ENCODE data around the gene RAB3IP. TPM values are rescaled to one million over a fixed set of nuclear protein-coding genes. Genes with fewer than 3 reads are reported as not detected.

The RAB3IP gene
- total RNA-seq, 1 donor from 2014 or later = 18.2 TPM

DNA sequence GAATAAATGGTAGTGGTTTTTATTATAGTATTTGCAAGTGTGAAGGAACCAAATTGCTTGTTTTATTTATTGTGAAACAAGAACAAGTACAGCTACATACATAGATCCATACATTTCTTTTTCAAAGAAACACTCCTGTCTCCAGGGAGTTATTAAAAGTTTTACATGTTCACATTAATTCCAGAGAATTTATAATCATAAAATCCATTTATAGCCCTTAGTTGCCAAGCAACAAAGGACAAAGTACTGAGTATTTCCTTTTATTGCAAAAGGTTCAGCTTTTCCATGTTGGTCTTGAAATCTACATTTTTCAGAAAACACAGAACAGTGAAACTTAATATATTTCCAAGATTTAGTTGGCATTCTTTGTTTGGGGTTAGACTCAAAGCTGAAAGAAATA is 95.9 kb downstream of the RAB3IP start:
- TF ChIP-seq, protein P1, sequence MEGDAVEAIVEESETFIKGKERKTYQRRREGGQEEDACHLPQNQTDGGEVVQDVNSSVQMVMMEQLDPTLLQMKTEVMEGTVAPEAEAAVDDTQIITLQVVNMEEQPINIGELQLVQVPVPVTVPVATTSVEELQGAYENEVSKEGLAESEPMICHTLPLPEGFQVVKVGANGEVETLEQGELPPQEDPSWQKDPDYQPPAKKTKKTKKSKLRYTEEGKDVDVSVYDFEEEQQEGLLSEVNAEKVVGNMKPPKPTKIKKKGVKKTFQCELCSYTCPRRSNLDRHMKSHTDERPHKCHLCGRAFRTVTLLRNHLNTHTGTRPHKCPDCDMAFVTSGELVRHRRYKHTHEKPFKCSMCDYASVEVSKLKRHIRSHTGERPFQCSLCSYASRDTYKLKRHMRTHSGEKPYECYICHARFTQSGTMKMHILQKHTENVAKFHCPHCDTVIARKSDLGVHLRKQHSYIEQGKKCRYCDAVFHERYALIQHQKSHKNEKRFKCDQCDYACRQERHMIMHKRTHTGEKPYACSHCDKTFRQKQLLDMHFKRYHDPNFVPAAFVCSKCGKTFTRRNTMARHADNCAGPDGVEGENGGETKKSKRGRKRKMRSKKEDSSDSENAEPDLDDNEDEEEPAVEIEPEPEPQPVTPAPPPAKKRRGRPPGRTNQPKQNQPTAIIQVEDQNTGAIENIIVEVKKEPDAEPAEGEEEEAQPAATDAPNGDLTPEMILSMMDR (IDR thresholded peaks at IDR 0.05; ENCODE audit: partially characterized antibody, unreplicated experiment) = no peak
- Mint-ChIP-seq H3K9me3 (ENCODE audit: unreplicated experiment) (no peaks in the 10 kb centered on the region), H3K4me3 (ENCODE audit: unreplicated experiment) (no peak overlapping the region), H3K4me1 (ENCODE audit: low read depth, unreplicated experiment) (peaks cover 10% of the 10 kb centered on the region), H3K27ac (ENCODE audit: unreplicated experiment) (no peak overlapping the region), H3K36me3 (ENCODE audit: unreplicated experiment) (no peaks in the 10 kb centered on the region), H3K27me3 (ENCODE audit: unreplicated experiment) (peaks cover 4% of the 10 kb centered on the region)
- DNase-seq = no peak

DNA sequence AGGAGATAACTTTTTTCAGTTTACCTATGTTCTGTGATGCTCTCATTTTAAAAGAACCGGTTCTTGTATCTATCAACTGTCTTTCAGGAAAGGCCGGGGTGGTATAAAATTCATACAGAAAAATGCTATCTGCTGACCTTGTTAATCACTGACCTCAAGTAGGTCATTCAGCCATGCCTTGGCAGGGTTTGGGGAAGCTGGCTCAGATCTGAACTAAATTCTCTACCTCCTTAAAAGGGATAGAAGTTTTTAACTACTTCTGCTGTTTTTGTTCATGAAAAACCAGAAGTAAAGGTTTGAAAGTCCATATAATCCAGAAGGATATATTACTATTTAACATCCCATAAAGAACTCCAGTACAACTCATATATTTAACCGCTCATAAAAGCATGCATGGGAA is 96.4 kb downstream of the RAB3IP start:
- DNase-seq = no peak
- H3K4me3 Mint-ChIP-seq (ENCODE audit: unreplicated experiment) = no peak overlapping the region
- H3K27me3 Mint-ChIP-seq (ENCODE audit: unreplicated experiment) = peaks cover 4% of the 10 kb centered on the region
- no peaks in the 10 kb centered on the region for H3K9me3 Mint-ChIP-seq (ENCODE audit: unreplicated experiment)
- TF ChIP-seq, protein P1 (IDR thresholded peaks at IDR 0.05; ENCODE audit: partially characterized antibody, unreplicated experiment) = no peak
- peaks cover 10% of the 10 kb centered on the region for H3K4me1 Mint-ChIP-seq (ENCODE audit: low read depth, unreplicated experiment)
- H3K27ac Mint-ChIP-seq (ENCODE audit: unreplicated experiment) = no peak overlapping the region
- no peaks in the 10 kb centered on the region for H3K36me3 Mint-ChIP-seq (ENCODE audit: unreplicated experiment)

DNA sequence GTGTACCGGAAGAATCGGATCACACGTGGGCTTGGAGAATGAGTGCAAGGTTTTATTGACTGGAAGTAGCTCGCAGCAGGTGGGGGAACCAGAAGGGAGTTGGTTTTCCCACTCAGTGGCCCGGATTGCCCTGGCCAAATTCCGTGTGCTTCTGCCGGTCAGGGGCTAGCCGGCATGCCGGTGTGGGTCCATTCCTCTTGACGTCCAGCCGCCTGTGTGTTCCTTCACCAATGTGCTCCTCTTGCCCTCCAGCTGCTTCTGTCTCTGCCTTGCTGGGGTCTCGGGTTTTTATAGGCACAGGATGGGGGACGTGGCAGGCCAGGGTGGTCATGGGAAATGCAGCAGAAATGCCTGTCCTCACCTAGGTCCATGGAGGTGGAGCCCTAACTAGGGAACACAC is 97.4 kb downstream of the RAB3IP start:
- H3K27me3 Mint-ChIP-seq (ENCODE audit: unreplicated experiment) = peaks cover 4% of the 10 kb centered on the region
- no peak for DNase-seq
- no peak overlapping the region for H3K27ac Mint-ChIP-seq (ENCODE audit: unreplicated experiment)
- H3K36me3 Mint-ChIP-seq (ENCODE audit: unreplicated experiment) = no peaks in the 10 kb centered on the region
- H3K4me1 Mint-ChIP-seq (ENCODE audit: low read depth, unreplicated experiment) = peaks cover 10% of the 10 kb centered on the region
- TF ChIP-seq, protein P1 (IDR thresholded peaks at IDR 0.05; ENCODE audit: partially characterized antibody, unreplicated experiment) = no peak
- no peaks in the 10 kb centered on the region for H3K9me3 Mint-ChIP-seq (ENCODE audit: unreplicated experiment)
- H3K4me3 Mint-ChIP-seq (ENCODE audit: unreplicated experiment) = no peak overlapping the region

DNA sequence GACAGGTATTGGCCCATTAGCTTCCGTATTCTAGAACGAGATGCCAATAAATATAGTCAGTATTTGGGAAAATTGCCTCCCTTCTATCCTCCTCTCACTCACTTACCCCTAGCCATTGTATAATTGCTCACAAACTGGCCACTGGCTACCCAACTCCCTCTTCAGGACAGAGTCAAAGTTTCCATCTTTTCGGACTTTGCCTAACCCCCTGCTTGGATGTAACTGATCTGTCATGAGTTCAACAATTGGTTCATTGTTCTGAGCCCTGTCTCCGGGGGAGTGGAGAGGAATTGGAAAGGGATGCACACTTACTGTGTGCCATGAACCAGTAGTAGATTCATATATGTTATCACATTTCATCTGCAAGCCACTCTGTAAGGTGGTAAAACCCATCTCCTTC is 98.5 kb downstream of the RAB3IP start:
- Mint-ChIP-seq H3K36me3 (ENCODE audit: unreplicated experiment) (no peaks in the 10 kb centered on the region), H3K27ac (ENCODE audit: unreplicated experiment) (no peak overlapping the region)
- TF ChIP-seq, protein P1 (IDR thresholded peaks at IDR 0.05; ENCODE audit: partially characterized antibody, unreplicated experiment) = no peak

DNA sequence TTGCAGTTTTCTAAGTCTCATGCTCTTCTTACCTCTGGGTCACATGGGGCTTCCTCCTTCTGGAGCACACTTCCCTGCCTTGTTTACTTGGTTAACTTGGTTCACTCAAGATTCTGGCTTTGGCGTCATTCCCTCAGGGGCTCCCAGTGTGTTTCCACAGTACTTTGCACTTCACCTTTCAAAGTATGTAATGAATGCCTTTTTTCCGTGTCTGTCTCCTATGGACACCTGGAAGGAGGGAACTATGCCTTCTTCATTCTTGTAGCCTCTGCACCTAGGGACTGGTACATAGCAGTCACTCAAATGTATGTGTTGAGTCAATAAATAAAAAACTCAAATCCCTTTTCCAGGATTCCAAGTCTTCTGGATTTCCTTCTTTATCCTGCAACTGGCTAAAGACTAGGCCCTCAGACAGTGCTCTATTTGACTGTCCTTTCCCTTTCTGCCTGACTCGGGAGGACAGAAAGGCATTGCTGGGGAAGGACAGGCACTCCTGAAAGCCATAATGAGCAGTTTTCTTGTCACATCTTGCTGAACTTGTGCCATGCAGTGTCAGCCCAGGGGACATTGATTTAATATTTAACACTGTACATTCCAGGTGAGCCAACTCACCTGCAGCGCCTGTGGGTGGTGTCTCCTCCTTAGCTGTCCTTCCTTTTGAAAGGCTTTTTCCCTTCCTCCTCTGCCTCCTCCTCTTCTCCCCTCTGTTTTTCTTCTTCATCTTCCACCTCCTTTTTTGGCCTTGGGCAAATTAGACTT is 99.2 kb downstream of the RAB3IP start:
- no peak for DNase-seq
- Mint-ChIP-seq H3K27ac (ENCODE audit: unreplicated experiment) (no peak overlapping the region), H3K4me3 (ENCODE audit: unreplicated experiment) (no peak overlapping the region), H3K36me3 (ENCODE audit: unreplicated experiment) (no peaks in the 10 kb centered on the region), H3K27me3 (ENCODE audit: unreplicated experiment) (peaks cover 2% of the 10 kb centered on the region), H3K9me3 (ENCODE audit: unreplicated experiment) (no peaks in the 10 kb centered on the region), H3K4me1 (ENCODE audit: low read depth, unreplicated experiment) (peaks cover 6% of the 10 kb centered on the region)
- TF ChIP-seq, protein P1 (IDR thresholded peaks at IDR 0.05; ENCODE audit: partially characterized antibody, unreplicated experiment) = no peak

More for the DNA sequence above, 98.5 kb downstream of the RAB3IP start:
- Mint-ChIP-seq H3K9me3 (ENCODE audit: unreplicated experiment) (no peaks in the 10 kb centered on the region), H3K4me3 (ENCODE audit: unreplicated experiment) (no peak overlapping the region), H3K4me1 (ENCODE audit: low read depth, unreplicated experiment) (peaks cover 10% of the 10 kb centered on the region), H3K27me3 (ENCODE audit: unreplicated experiment) (peaks cover 4% of the 10 kb centered on the region)
- DNase-seq = no peak
